Activated CD4-positive, CD25-positive, alpha-beta regulatory T cell treated with anti-CD3 and anti-CD28 coated beads, Interleukin-2, amount 50 U/mL, for 72 hours (primary cell): Measurements from ENCODE around the gene EIF2A.
"Not testable (repeated sequence)": the region's sequence is repeated elsewhere in the genome, so short reads cannot be mapped to it uniquely, and the experiment has no call there.

Experiments
- DNase-seq: peaks from one replicate; pipeline ENCODE4 v3.0.0; 2021

Gene EIF2A

GRCh38 chr3:150603153-150603979, 56.8 kb downstream of the EIF2A start, which contains the start of gene SELENOT:
Gene SELENOT (plus strand): TSS chr3:150603321. CDS start chr3:150603363, 42 bp downstream.
- DNase-seq, result peak; percentile 95

- DNase-seq, result no peak
Measured at GRCh38 chr3:150603980-150604319, 57.4 kb downstream of the EIF2A start.

GRCh38 chr3:150605998-150606641, 59.5 kb downstream of the EIF2A start:
- no peak for DNase-seq

DNA sequence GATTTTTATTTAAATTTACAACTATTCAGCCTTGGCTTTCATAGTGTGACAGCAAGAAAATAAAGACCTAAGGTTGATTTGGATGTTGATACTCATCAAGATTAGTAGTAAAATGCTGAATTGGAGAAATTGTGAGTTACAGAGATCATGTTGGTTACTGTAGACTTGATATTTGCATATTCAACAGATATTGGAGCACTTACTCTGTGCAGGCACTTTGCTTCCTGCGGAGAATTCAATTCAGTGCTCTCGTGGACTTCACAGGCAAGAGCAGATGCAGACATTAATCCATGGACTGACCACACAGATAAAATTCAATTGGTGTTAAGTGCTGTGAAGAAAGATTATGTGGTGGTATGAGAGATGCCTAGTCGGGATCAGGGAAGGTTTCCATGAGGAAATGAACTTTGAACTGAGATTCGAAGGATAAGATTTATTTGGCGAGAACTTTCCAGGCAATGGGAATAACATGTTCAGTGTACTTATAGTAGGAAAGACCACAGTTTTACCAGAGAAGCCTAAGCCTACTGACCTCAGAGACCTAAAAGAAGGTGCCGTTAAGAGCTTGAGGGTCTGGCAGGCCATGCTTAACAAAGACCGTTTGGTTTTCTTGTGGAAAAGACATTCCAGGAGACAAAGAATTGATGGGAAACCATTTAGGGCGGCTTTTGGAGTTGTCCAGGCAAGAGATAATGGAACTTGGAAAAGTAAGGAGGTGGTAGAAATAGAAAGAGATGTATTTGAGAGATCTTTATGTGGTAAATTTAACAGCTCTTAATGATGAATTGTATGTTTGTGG, 60.9 kb downstream of the EIF2A start:
- DNase-seq, result no peak

GRCh38 chr3:150609988-150610387, 63.4 kb downstream of the EIF2A start:
- no peak for DNase-seq

DNA sequence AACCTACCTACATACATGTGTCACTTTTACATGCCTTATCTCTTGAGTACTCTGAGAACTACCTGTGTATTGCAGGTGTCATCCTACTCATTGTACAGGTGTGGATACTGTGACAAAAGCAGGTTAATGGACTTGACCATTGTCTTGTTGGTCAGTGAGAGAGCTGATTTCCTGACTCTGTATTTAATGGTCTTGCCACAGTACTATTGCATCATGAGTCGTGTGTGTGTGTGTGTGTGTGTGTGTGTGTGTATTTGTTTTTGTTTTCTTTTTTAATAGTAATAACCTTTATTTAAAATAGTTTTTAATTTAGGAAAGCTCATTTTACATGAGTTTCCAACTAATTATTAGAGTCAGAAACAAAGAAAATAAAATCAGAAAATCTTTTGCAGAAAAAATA, 64.2 kb downstream of the EIF2A start:
- DNase-seq, result no peak

GRCh38 chr3:150611666-150612065, 65.1 kb downstream of the EIF2A start:
- DNase-seq, result no peak

DNA sequence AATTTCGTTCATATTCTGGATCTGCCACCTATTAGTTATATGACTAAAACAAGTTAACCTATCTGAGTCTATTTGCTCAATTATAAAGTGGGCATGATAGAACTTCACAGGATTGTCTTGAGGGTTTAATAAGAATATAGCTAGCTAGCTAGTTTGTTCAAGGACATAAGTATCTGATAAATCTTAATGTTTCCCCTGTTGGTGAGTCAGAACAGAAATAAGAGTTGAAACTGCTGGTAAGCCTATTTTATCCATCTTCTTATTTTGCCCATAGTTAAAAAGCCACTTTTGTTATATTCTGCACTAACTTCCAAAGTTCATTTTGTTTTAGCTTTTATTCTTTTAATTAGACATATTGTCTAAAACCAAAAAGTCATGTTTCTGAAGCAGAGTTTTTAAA, 65.9 kb downstream of the EIF2A start:
- DNase-seq, result no peak

DNA sequence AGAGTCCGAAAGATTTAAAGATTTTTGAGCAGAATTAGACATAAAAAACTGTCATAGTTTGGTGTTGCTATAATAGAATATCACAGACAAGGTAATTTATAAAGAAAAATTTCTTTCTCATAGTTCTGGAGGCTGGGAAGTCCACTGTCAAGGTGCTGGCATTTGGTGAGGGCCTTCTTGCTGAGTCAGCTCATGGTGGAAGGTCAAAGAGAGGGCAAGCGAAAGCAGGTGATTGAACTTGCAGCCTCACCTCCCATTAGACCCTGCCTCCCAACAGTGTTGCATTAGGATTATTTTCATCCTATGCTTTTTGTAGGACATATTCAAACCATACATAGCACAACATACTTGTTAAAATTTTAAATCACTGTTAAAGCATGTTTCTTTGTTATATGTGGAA, 66.4 kb downstream of the EIF2A start:
- DNase-seq, result no peak

GRCh38 chr3:150613709-150614480, 67.3 kb downstream of the EIF2A start:
- no peak for DNase-seq

DNA sequence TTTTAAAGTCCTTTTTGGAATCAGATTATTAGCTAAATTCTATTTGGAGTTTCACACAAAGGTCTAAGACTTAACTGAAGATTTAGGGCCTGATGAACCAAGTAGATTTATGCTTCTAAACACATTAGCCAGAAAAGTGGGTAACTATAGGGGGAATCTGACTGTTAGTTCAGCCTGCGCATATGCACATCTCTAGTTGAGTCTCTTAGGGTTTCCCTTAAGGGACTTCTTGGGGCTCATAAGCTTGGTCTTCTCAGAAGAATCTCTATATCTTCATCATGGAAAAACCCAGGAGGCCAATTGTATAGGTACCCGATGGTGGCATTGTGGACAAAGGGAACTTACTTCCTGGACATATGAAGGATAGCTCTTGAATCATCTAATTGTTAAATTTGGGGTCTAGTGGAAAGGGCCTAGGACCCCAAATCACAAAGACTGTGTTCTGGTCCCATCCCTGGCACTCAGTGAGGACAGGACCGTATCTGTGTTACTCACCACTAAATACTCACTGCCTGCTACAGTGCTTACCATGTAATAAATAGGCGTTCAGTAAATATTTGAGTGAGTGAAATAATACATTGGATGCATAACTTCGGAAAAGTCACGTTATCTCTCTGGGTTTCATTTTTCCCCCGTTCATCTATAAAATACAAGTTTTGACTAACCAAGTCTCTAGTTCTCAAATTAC, 73.6 kb downstream of the EIF2A start:
- no peak for DNase-seq

- not testable (repeated sequence) for DNase-seq
Measured at GRCh38 chr3:150622955-150623354, 76.4 kb downstream of the EIF2A start.

DNA sequence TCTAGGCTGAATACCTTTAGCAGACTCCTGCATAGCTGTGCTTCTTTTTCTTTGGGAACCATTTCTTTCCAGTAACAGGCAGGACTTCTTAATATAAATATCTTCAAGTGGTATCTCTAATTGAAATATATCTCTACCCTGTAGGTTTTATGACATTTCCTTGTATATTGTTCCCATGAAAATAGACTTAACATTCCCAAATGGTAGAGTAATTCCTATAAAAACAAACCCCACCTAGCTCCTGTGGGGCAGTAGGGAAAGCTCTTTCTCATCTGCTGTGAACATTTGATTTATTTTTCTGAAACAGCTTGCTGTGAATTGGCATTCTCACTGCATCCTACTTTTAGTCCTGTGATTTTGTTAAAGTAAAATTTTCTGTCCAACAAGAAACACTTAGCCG, 77.4 kb downstream of the EIF2A start:
- DNase-seq, result no peak

- no peak for DNase-seq
Measured at GRCh38 chr3:150626148-150626930, 79.8 kb downstream of the EIF2A start.

DNA sequence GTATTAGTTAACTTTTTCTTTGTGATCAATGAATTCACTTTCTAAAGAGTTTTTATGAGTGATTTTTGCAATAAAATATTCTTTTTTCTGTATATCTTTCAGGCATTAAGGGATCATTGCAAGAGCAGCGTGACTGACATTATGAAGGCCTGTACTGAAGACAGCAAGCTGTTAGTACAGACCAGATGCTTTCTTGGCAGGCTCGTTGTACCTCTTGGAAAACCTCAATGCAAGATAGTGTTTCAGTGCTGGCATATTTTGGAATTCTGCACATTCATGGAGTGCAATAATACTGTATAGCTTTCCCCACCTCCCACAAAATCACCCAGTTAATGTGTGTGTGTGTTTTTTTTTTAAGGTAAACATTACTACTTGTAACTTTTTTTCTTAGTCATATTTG, 81.0 kb downstream of the EIF2A start:
- DNase-seq, result no peak

DNA sequence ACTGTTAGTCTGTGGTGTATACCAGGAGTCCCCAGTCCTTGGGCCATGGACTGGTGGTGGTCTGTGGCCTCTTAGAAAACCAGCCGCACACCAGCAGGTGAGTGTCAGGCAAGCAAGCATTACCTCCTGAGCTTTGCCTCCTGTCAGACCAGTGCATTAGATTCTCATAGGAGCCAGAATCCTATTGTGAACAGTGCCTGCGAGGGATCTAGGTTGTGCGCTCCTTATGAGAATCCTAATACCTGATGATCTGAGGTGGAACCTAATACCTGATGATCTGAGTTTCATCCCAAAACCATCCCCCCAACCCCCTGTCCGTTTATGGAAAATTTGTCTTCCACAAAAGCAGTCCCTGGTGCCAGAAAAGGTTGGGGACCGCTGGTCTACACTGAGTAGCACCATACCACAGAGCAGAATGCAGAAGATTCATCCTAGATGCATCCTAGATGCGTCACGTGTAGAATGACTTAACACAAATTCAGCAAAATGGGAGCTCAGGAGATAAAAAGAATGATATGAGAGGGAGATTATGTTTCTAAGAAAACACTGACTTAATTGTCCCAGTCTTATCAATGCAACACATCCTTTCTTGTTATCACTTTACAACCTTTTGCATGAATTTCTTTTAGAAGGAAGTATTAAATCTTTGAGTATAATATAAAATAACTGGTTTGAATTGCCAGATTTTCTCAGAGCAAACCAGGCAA, 85.1 kb downstream of the EIF2A start:
- DNase-seq, result no peak

GRCh38 chr3:150635076-150635475, 88.5 kb downstream of the EIF2A start:
- DNase-seq, result no peak

GRCh38 chr3:150635526-150635925, 88.9 kb downstream of the EIF2A start:
- no peak for DNase-seq
